EL (cell line): ENCODE data around the gene FAM81B.

Source experiments
- DNase-seq: peaks from one replicate; pipeline ENCODE4 v3.0.0-alpha.2; 2016

Gene FAM81B

GRCh38 chr5:95484421-95484820 lies 93.3 kb downstream of the FAM81B start:
- no peak for DNase-seq

GRCh38 chr5:95486191-95486590 lies 95.0 kb downstream of the FAM81B start:
- no peak for DNase-seq

GRCh38 chr5:95487880-95488279 lies 96.7 kb downstream of the FAM81B start:
- DNase-seq, result no peak
